NT2/D1 (cell line): ENCODE results near the gene P4HB.

Experiments
- SUZ12 ChIP-seq: IDR thresholded peaks from 2 replicates; pipeline ENCODE4 v1.6.1; 2011; ENCODE audit not compliant: insufficient read length, insufficient read depth; ENCODE audit errors: extremely low read depth
- YY1 ChIP-seq: IDR thresholded peaks from 2 replicates; pipeline ENCODE4 v1.6.1; 2011; ENCODE audit not compliant: insufficient read length, insufficient read depth

GRCh38 chr17:81840826-81841778 lies 19.2 kb downstream of the P4HB start:
- TF ChIP-seq YY1 = no peak
- no peak for TF ChIP-seq SUZ12
